ENCODE data around the gene CYP3A7.
"Not testable (repeated sequence)": the region's sequence is repeated elsewhere in the genome, so short reads cannot be mapped to it uniquely, and the experiment has no call there.

The CYP3A7 gene

DNA sequence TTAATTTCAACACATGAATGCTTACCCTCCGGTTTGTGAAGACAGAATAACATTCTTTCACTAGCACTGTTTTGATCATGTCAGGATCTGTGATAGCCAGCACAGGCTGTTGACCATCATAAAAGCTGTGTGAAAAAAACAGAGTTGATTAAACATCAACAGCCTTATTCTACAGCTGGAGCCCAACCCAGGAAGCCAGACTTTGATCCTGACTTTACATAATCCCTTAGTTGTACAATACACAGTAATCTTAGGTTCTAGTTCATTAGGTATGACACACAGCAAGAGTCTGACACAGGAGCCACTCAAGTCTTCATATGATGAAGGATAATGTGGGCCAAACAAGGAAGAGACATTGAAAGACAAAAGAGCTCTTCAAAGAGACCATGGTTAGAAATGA, 37.6 kb upstream of the CYP3A7 start:
- no peak for TF ChIP-seq CTCF (conservative IDR thresholded peaks at IDR 0.05; ENCODE audit: low read depth, low read length)
- no peak overlapping the region for H3K4me3 ChIP-seq (ENCODE audit: low read length)
- DNase-seq (ENCODE audit: low read depth), result no peak

- not testable (repeated sequence) for DNase-seq (ENCODE audit: low read depth); H3K4me3 ChIP-seq (ENCODE audit: low read length)
These were observed 34.5 kb upstream of the CYP3A7 start for GRCh38 chr7:99769494-99769893.

GRCh38 chr7:99768471-99768870, 33.5 kb upstream of the CYP3A7 start:
- no peak for TF ChIP-seq CTCF (conservative IDR thresholded peaks at IDR 0.05; ENCODE audit: low read depth, low read length)

GRCh38 chr7:99767662-99768061, 32.7 kb upstream of the CYP3A7 start:
- no peak for DNase-seq (ENCODE audit: low read depth)
- TF ChIP-seq CTCF (conservative IDR thresholded peaks at IDR 0.05; ENCODE audit: low read depth, low read length), result no peak
- H3K4me3 ChIP-seq (ENCODE audit: low read length), result no peak overlapping the region

More at GRCh38 chr7:99768471-99768870, 33.5 kb upstream of the CYP3A7 start:
- H3K4me3 ChIP-seq (ENCODE audit: low read length), result no peak overlapping the region
- DNase-seq (ENCODE audit: low read depth), result no peak

- no peak overlapping the region for H3K4me3 ChIP-seq (ENCODE audit: low read length)
- DNase-seq (ENCODE audit: low read depth), result no peak
- TF ChIP-seq CTCF (conservative IDR thresholded peaks at IDR 0.05; ENCODE audit: low read depth, low read length), result no peak
These were observed 31.6 kb upstream of the CYP3A7 start for GRCh38 chr7:99766484-99767099.

GRCh38 chr7:99764478-99764877, 29.5 kb upstream of the CYP3A7 start:
- H3K4me3 ChIP-seq (ENCODE audit: low read length), result no peak overlapping the region
- no peak for DNase-seq (ENCODE audit: low read depth)
- TF ChIP-seq CTCF (conservative IDR thresholded peaks at IDR 0.05; ENCODE audit: low read depth, low read length), result no peak

- no peak for TF ChIP-seq CTCF (conservative IDR thresholded peaks at IDR 0.05; ENCODE audit: low read depth, low read length)
- DNase-seq (ENCODE audit: low read depth), result no peak
- no peak overlapping the region for H3K4me3 ChIP-seq (ENCODE audit: low read length)
These were observed 27.8 kb upstream of the CYP3A7 start for GRCh38 chr7:99762680-99763327.
